Endothelial cell of umbilical vein (primary cell): ENCODE data around the gene CALCR.

Source experiments
- EZH2 ChIP-seq: IDR thresholded peaks from 2 replicates; pipeline ENCODE4 v1.6.1; 2012; ENCODE audit warnings: borderline replicate concordance, low read depth, mild to moderate bottlenecking, moderate library complexity, low read length, inconsistent platforms; ENCODE audit not compliant: severe bottlenecking
- FOS ChIP-seq: IDR thresholded peaks from 2 replicates; pipeline ENCODE4 v1.6.1; 2011; ENCODE audit warnings: mild to moderate bottlenecking, low read length, moderate library complexity, borderline replicate concordance; ENCODE audit not compliant: insufficient read depth
- JUN ChIP-seq: IDR thresholded peaks from 2 replicates; pipeline ENCODE4 v1.6.1; 2011; ENCODE audit warnings: borderline replicate concordance, low read depth; ENCODE audit not compliant: insufficient read length, insufficient read depth
- MYC ChIP-seq: IDR thresholded peaks from one replicate; pipeline ENCODE4 v1.6.1; 2011; ENCODE audit warnings: mild to moderate bottlenecking, low read depth, low read length
- POLR2A ChIP-seq: IDR thresholded peaks from 2 replicates; pipeline ENCODE4 v1.6.1; 2012; ENCODE audit warnings: low read depth, mild to moderate bottlenecking, control low read depth, low read length
- POLR2AphosphoS5 ChIP-seq: IDR thresholded peaks from 2 replicates; pipeline ENCODE4 v1.6.1; 2012; ENCODE audit warnings: low read depth, mild to moderate bottlenecking, control low read depth, low read length, moderate library complexity; ENCODE audit not compliant: insufficient read depth
- TF ChIP-seq, protein P1 (sequence below), 2 donors: IDR thresholded peaks; 1 replicate in 1 of 2; 2 replicates in 1 of 2; pipeline ENCODE4 v1.5.1; 2011; ENCODE audit warnings: low read length in 2 of 2, mild to moderate bottlenecking in 2 of 2, moderate library complexity in 2 of 2, control low read depth in 1 of 2, inconsistent platforms in 1 of 2, low read depth in 1 of 2; ENCODE audit not compliant: insufficient read depth in 1 of 2; ENCODE audit errors: extremely low read depth in 1 of 2
- TF ChIP-seq, protein P2 (sequence below): IDR thresholded peaks from 2 replicates; pipeline ENCODE4 v1.6.1; 2011; ENCODE audit not compliant: insufficient read depth, insufficient read length

DNA sequence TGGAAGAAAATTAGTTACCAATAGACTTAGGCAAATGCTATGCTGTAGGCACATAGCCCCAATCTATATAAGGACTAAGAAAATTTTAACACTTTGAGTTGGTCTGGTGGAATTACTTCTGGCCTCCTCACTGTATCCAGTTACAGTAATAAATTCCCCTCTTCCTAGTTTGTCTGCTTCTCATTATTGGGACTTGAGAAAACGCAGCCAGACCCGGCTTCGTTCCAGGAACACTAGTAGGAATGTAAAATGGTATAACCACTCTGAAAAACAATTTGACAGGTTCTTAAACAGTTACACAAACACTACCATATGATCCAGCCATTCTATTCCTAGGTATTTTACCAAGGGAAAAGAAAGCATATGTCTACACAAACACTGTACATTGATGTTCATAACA, 192.2 kb downstream of the CALCR start:
- TF ChIP-seq EZH2 = no peak
- TF ChIP-seq, protein P1, sequence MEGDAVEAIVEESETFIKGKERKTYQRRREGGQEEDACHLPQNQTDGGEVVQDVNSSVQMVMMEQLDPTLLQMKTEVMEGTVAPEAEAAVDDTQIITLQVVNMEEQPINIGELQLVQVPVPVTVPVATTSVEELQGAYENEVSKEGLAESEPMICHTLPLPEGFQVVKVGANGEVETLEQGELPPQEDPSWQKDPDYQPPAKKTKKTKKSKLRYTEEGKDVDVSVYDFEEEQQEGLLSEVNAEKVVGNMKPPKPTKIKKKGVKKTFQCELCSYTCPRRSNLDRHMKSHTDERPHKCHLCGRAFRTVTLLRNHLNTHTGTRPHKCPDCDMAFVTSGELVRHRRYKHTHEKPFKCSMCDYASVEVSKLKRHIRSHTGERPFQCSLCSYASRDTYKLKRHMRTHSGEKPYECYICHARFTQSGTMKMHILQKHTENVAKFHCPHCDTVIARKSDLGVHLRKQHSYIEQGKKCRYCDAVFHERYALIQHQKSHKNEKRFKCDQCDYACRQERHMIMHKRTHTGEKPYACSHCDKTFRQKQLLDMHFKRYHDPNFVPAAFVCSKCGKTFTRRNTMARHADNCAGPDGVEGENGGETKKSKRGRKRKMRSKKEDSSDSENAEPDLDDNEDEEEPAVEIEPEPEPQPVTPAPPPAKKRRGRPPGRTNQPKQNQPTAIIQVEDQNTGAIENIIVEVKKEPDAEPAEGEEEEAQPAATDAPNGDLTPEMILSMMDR (IDR thresholded peaks at IDR 0.05; ENCODE audit: extremely low read depth in 1 of 2, insufficient read depth in 1 of 2, low read depth in 1 of 2, low read length in 2 of 2) = no peak
- TF ChIP-seq POLR2A = no peak
- no peak for TF ChIP-seq POLR2AphosphoS5
- no peak for TF ChIP-seq FOS
- TF ChIP-seq, protein P2, sequence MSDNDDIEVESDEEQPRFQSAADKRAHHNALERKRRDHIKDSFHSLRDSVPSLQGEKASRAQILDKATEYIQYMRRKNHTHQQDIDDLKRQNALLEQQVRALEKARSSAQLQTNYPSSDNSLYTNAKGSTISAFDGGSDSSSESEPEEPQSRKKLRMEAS = no peak
- no peak for TF ChIP-seq JUN
- TF ChIP-seq MYC = no peak
